Thyroid gland (tissue), 4 donors: ENCODE measurements around the gene AP4S1.

Source experiments
- POLR2A ChIP-seq, 2 donors: fragments of 450-650 bp; IDR thresholded peaks; one replicate each; pipeline ENCODE4 v1.6.1; 2017; ENCODE audit warnings: antibody characterized with exemption in 2 of 2, mild to moderate bottlenecking in 2 of 2, moderate library complexity in 1 of 2
- TF ChIP-seq, protein P1 (sequence below), 6 experiments: fragments of 200-600 bp in 3 of 6; fragments of 450-650 bp in 3 of 6; sonication (generic) in 3 of 6; IDR thresholded peaks; one replicate each; pipeline ENCODE4 v1.5.1; 2016 to 2019; ENCODE audit warnings: antibody characterized with exemption in 6 of 6, mild to moderate bottlenecking in 2 of 6, inconsistent platforms in 1 of 6, moderate library complexity in 1 of 6

- TF ChIP-seq, protein P1, sequence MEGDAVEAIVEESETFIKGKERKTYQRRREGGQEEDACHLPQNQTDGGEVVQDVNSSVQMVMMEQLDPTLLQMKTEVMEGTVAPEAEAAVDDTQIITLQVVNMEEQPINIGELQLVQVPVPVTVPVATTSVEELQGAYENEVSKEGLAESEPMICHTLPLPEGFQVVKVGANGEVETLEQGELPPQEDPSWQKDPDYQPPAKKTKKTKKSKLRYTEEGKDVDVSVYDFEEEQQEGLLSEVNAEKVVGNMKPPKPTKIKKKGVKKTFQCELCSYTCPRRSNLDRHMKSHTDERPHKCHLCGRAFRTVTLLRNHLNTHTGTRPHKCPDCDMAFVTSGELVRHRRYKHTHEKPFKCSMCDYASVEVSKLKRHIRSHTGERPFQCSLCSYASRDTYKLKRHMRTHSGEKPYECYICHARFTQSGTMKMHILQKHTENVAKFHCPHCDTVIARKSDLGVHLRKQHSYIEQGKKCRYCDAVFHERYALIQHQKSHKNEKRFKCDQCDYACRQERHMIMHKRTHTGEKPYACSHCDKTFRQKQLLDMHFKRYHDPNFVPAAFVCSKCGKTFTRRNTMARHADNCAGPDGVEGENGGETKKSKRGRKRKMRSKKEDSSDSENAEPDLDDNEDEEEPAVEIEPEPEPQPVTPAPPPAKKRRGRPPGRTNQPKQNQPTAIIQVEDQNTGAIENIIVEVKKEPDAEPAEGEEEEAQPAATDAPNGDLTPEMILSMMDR (IDR thresholded peaks at IDR 0.05): no peak
- no peak for TF ChIP-seq POLR2A (IDR thresholded peaks at IDR 0.05)
These were observed 5.0 kb downstream of the AP4S1 start for GRCh38 chr14:31030469-31030868.
